ENCODE data around the gene TRA2B. TPM values are rescaled to one million over a fixed set of nuclear protein-coding genes. Genes with fewer than 3 reads are reported as not detected.
A peak's percentile ranks its signal among the peaks of the same experiment; 100 is the strongest.

Gene TRA2B
- total and polyA plus RNA-seq, 7 donors, result 38.7 to 99.5 (median 75.3) TPM

DNA sequence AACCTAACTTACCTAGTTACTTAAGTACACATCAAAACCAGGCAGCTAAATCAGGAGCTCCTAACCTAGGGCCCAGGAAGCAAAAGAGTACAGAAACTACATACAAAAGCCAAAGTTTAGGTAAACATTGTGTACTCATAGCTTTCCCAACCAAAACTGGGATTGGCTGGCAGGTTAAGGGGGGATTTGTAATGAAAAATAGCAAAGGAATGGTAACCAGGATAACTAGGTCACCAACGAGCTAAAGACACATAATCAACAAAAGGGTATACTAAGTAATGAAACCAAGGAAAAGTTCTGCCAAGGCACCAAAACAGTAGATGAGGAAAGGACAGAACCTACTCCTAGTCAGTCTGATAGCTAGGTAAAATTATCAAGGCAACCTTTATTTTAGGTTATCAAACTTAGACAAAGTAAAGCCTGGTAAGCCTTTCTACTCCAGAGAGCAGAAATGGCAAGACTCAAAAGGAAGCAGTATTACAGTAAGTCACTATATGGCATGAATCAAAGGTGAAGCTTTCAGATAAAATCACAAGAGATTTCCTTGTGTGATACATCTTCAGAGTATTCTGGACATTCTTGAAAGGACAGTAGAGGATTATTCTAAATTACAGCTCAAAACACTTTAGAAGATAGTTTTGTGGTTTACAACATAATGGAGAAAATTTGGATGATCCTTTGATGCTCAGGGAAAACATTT is 10.2 kb downstream of the TRA2B start:
- Histone ChIP-seq H3K4me3 (peak overlapping the region; percentile 99), H3K36me3 (ENCODE audit: insufficient read depth in 1 of 2, low read depth in 1 of 2) (peaks cover 17 to 51% of the 10 kb centered on the region in 2 donors), H3K4me1 (peaks cover 86% of the 10 kb centered on the region), H3K27ac (peak overlapping the region; percentile 100), H3K9me3 (no peaks in the 10 kb centered on the region), H3K27me3 (ENCODE audit: insufficient read depth in 3 of 3, low read length in 2 of 3) (no peaks in the 10 kb centered on the region)
- TF ChIP-seq, protein P1, sequence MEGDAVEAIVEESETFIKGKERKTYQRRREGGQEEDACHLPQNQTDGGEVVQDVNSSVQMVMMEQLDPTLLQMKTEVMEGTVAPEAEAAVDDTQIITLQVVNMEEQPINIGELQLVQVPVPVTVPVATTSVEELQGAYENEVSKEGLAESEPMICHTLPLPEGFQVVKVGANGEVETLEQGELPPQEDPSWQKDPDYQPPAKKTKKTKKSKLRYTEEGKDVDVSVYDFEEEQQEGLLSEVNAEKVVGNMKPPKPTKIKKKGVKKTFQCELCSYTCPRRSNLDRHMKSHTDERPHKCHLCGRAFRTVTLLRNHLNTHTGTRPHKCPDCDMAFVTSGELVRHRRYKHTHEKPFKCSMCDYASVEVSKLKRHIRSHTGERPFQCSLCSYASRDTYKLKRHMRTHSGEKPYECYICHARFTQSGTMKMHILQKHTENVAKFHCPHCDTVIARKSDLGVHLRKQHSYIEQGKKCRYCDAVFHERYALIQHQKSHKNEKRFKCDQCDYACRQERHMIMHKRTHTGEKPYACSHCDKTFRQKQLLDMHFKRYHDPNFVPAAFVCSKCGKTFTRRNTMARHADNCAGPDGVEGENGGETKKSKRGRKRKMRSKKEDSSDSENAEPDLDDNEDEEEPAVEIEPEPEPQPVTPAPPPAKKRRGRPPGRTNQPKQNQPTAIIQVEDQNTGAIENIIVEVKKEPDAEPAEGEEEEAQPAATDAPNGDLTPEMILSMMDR (IDR thresholded peaks at IDR 0.05), result no peak
- ATAC-seq (no peak), DNase-seq (no peak)
- intact Hi-C loops (cut with DNase I), result loop anchor here in 1 of 2 donors (10.0 kb wide), 1 partner anchor 877 kb away; the partner anchor contains the start of gene RFC4
- WGBS, 3 donors, result 6 to 19% (median 10%) methylated on average over 1 of the region's 1 CpG

DNA sequence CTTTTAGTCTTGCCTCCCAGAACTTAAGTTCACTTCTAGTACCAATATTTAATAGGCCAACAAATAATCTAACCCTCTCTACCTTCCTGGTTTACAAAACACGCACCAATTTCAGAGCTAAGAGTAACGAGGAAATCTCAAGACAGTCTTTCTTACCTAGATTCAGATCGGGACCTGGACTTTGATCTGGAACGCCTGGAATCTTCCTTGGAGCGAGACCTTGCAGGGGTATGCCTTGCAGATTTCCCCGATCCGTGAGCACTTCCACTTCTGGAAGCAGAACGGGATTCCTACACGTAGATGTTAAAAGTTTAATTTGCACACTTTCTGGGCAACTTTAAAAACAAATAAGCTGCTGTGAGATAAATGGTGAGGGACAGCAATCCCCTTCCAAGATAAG is 11.4 kb downstream of the TRA2B start:
- intact Hi-C loops (cut with DNase I), result loop anchor here in 1 of 2 donors (10.0 kb wide), 1 partner anchor 878 kb away; the partner anchor contains the start of gene RFC4
- TF ChIP-seq, protein P1 (IDR thresholded peaks at IDR 0.05), result no peak
- DNase-seq (no peak), ATAC-seq (no peak)
- Histone ChIP-seq H3K9me3 (no peaks in the 10 kb centered on the region), H3K27ac (peak overlapping the region; percentile 4), H3K36me3 (ENCODE audit: insufficient read depth in 1 of 2, low read depth in 1 of 2) (peaks cover 24 to 62% of the 10 kb centered on the region in 2 donors), H3K27me3 (ENCODE audit: insufficient read depth in 3 of 3, low read length in 2 of 3) (no peaks in the 10 kb centered on the region), H3K4me1 (peaks cover 78% of the 10 kb centered on the region), H3K4me3 (peak overlapping the region; percentile 99)
- WGBS, 3 donors, result 36 to 53% (median 43%) methylated on average over 9 of the region's 9 CpGs

DNA sequence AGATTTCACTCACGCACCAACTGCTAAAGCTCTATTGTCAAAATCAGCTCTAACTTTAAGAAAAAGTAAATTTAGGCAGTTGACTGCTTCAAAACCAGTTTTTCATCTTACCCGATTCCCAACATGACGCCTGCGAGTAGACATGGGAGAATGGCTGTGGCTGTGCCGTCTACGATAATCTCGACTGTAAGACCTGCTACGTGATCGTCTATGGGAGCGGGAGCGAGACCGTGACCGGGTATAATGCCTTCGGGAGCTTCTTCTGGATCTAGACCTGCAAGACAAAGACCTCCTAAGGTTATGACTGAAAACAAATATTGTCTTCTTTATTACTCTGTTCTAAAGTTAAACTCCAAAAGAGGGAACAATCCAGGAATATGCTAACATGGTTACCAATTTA is 12.5 kb downstream of the TRA2B start:
- H3K36me3 ChIP-seq (ENCODE audit: insufficient read depth in 1 of 2, low read depth in 1 of 2), result peaks cover 24 to 65% of the 10 kb centered on the region in 2 donors
- intact Hi-C loops (cut with DNase I), result loop anchor here in 1 of 2 donors (10.0 kb wide), 1 partner anchor 879 kb away; the partner anchor contains the start of gene RFC4
- WGBS, 3 donors, result 69 to 78% (median 73%) methylated on average over 14 of the region's 14 CpGs
- H3K27me3 ChIP-seq (ENCODE audit: insufficient read depth in 3 of 3, low read length in 2 of 3), result no peaks in the 10 kb centered on the region
- H3K4me1 ChIP-seq, result peaks cover 68% of the 10 kb centered on the region
- H3K9me3 ChIP-seq, result no peaks in the 10 kb centered on the region
- TF ChIP-seq, protein P1 (IDR thresholded peaks at IDR 0.05), result no peak
- ATAC-seq (no peak), DNase-seq (no peak)
- H3K4me3 ChIP-seq, result peak overlapping the region; percentile 99
- H3K27ac ChIP-seq, result peak overlapping the region; percentile 24

DNA sequence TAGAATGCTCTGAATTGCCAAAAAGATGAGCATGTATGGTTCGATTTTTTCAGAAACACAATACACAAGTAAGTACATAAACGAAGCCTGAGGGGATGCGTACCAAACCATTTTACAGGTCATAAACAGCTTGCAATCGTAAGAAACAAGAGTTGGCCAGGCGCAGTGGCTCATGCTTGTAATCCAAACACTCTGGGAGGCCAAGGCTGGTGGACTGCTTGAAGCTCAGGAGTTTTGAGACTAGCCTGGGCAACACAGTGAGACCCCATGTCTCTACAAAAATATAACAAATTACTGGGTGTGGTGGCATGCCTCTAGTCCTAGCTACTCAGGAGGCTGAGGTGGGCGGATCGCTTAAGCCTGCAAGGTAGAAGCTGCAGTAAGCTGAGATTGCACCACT is 13.4 kb downstream of the TRA2B start:
- Histone ChIP-seq H3K4me1 (peaks cover 58% of the 10 kb centered on the region), H3K4me3 (no peak overlapping the region), H3K9me3 (no peaks in the 10 kb centered on the region), H3K36me3 (ENCODE audit: insufficient read depth in 1 of 2, low read depth in 1 of 2) (peaks cover 27 to 75% of the 10 kb centered on the region in 2 donors), H3K27ac (no peak overlapping the region), H3K27me3 (ENCODE audit: insufficient read depth in 3 of 3, low read length in 2 of 3) (no peaks in the 10 kb centered on the region)
- intact Hi-C loops (cut with DNase I), result loop anchor here in 1 of 2 donors (10.0 kb wide), 1 partner anchor 880 kb away; the partner anchor contains the start of gene RFC4
- no peak for DNase-seq
- TF ChIP-seq, protein P1 (IDR thresholded peaks at IDR 0.05), result no peak
- 70 to 79% (median 78%) methylated on average over 7 of the region's 7 CpGs for WGBS, 3 donors
- ATAC-seq, result peak in 3 of 4 donors; percentile 12 to 29 (median 20)
